Hematopoietic multipotent progenitor cell treated with erythropoietin and hydrocortisone succinate and interleukin-3 and kit ligand, for 17 days (in vitro differentiated cells): ENCODE measurements around the gene PPP2R1A.
"Not testable (repeated sequence)": the region's sequence is repeated elsewhere in the genome, so short reads cannot be mapped to it uniquely, and the experiment has no call there.

Source experiments
- DNase-seq: peaks from one replicate; pipeline ENCODE4 v3.0.0-alpha.2; 2015; ENCODE audit warnings: low spot score

The PPP2R1A gene

GRCh38 chr19:52200755-52201391, 11.0 kb downstream of the PPP2R1A start:
- DNase-seq = not testable (repeated sequence)

DNA sequence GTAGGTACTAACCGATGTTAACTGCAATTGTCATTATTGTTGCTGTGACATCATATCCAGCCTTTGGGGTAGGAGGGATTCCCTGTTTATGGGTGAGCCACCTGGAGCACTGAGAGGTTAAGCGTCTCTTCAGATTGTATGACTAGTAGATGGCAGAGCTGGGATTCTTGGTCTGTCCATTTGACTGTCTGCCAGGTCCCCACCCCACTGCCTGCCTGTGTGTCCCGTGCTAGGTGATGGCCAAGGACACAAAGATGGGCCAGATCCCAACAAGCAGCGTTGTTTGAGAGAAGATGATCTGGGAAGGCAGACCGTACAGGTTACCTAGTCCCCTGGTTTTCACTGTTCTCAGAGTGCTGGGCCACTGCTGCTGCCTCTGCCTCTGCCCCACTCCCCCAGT, 16.6 kb downstream of the PPP2R1A start:
- no peak for DNase-seq

DNA sequence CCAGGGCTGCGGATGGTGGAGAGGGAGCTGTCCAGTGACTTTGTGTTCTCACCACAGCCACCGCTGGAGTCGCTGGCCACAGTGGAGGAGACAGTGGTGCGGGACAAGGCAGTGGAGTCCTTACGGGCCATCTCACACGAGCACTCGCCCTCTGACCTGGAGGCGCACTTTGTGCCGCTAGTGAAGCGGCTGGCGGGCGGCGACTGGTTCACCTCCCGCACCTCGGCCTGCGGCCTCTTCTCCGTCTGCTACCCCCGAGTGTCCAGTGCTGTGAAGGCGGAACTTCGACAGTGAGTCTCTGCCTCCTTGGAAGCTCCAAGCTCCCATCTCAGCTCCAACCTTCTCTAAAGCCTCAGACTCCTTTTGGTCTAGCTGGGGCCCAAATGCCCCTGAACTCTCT, 21.4 kb downstream of the PPP2R1A start:
- no peak for DNase-seq

- no peak for DNase-seq
Observed at GRCh38 chr19:52211926-52212571, 22.2 kb downstream of the PPP2R1A start.

DNA sequence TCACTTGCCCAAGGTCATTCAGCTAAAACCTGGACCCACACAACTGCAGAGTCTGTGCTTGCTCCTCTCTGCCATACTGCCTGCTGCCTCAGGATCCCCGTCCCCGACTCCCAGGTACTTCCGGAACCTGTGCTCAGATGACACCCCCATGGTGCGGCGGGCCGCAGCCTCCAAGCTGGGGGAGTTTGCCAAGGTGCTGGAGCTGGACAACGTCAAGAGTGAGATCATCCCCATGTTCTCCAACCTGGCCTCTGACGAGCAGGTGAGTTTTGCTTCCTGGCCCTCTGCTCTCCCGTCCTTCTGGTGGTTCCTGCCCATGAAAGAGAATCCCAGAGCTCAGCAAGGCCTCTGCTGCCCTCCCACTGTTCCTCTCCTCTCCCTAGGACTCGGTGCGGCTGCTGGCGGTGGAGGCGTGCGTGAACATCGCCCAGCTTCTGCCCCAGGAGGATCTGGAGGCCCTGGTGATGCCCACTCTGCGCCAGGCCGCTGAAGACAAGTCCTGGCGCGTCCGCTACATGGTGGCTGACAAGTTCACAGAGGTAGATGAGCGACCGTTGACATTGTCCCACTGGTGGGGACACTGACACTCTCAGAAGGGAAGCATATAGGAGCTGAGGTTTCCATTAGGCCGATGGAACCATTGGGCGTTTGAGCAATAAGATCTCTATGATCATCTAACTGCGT, 22.9 kb downstream of the PPP2R1A start:
- no peak for DNase-seq

DNA sequence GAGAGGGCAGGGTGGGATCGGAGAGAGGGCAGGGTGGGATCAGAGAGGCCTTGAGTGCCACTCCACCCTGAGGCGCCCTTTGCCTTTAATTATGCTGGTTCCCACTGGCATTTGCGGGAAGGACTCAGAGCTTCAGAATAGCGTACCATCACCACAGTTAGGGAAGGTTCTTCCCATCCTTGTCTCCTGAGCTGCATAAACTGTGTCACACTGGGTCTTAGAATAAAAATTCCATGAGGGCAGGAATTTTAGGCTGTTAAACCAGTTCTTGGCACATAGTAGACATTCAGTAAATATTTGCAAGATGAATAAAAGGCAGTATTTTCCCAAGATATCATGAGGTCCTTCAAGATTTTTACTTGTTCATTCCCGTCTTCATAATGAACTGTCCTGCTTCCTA, 24.4 kb downstream of the PPP2R1A start:
- no peak for DNase-seq

- DNase-seq = no peak
Observed at GRCh38 chr19:52216401-52216800, 26.5 kb downstream of the PPP2R1A start.

DNA sequence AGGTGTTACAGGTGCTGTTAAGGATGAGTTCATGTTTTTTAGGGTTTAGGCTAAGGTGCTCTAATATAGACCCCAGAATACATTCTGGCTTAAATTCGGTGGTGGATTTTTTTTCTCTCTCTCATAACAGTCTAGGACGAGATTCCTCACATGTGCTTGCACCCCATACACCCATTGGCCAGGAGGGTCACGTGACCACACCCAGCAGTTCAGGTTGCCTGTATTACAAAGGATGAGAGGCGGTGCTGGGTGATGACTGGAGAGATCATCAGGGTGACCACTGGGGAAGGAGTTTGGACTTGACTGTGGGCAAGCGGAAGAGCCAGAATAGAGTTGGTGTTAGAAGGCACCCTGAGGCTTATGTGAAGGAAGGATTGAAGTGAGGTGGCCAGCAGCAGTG, 27.7 kb downstream of the PPP2R1A start:
- DNase-seq = no peak

GRCh38 chr19:52219611-52220010, 29.8 kb downstream of the PPP2R1A start:
- DNase-seq = no peak

DNA sequence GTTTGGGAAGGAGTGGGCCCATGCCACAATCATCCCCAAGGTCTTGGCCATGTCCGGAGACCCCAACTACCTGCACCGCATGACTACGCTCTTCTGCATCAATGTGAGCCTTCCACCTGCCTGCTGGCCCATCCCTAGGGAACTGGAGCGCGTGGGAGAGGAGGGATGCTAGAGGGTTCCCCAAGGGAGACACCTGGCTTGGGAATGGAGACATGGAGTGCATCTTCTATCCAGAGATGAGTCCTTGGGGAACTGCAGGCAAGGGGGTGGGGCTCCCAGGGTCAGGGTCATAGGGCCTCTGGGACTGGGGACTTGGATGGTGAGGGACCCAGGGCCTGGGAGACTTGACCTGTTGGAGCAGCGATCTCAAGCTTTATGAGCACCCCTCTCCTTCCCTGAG, 31.2 kb downstream of the PPP2R1A start:
- DNase-seq = no peak

DNA sequence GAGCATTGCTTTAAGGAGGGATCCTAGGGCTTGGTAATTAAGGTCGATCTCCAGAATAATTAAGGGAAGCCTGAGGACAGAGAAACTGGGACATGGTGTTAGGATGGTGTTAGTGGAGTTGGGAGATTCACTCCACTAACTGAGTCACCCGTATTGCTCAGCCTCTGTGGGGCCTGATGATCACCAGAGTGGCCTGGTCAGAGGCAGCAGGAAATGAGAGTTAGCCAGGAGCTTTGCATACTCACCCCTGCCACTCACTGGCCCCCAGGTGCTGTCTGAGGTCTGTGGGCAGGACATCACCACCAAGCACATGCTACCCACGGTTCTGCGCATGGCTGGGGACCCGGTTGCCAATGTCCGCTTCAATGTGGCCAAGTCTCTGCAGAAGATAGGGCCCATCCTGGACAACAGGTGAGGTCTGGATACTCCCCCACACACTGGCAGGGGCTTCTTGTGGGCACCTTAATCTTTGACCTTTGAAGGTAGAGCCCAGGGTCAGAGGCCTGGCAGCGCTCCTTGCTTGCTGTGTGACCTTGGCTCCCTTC, 32.1 kb downstream of the PPP2R1A start:
- DNase-seq = no peak

DNA sequence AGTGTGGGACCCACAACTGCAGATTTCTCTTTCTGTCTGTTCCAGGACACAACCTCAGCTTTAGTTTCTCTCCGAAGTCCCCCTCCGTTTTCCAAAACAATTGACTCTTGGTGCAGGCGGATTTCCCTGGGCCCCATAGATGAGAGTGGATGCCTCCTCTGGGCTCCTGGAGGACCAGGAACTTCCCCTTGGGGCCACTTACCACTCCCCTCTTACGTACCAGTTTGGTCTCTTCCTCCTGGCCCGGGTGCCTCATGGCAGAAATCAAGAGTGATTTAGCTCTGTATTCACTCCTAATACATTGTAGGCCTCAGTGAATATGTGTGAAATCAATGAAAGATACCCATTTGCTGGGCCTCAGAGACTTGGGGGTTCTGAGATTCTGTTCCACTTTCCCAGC, 34.4 kb downstream of the PPP2R1A start:
- DNase-seq = no peak

DNA sequence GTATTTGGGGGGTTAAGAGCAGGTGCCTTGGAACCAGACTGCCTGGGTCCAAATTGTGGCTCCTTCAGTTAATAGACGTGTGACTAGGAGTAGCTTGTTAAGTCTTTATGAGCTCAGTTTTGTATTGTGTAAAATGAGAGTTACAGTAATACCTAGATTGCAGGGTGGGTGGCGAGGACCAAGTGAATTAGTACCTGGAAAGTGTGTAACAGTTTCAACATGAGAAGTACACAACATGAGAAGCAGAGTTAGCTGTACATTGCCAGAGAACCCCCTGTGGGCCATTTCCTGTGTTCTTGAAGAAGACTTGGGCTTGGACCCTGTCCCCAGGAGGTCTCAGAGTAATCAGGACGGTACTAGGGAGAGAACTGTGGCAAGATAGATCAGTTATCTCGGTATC, 36.8 kb downstream of the PPP2R1A start:
- DNase-seq = no peak

DNA sequence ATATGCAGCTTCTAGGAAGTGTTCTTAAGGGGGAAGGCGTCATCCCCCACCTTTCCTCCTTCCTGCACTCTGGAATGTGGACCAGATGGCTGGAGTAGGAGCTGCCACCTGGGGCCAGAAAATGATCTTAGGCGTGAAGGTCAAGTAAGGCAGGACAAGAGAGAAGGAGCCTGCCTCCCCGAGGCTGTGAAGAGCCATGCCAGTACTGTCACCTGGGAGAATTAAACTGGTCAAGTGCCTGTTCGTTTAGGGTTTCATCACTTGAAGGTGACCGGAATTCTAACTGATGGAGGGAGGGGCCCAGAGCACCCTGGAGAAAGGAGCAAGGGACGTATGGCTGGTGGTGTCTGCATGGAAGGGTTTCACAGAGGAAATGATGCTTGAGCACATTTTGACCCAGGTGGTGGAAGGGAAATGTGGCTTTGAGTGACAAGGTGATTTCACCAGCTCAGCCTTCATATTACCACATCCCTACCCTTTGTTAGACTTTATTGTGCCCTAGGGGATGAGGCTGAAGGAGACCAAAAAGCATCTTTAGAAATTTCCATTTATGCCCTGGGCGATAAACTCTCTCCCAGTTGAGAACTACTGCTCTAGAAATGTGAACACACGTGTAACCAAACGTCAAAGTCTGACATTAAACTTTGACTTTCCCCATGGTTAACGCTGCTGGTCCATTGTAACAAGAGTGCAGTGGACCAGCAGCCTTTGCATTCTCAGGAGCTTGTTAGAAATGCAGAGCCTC, 37.5 kb downstream of the PPP2R1A start:
- DNase-seq = no peak

GRCh38 chr19:52227980-52228379, 38.1 kb downstream of the PPP2R1A start:
- DNase-seq = no peak

DNA sequence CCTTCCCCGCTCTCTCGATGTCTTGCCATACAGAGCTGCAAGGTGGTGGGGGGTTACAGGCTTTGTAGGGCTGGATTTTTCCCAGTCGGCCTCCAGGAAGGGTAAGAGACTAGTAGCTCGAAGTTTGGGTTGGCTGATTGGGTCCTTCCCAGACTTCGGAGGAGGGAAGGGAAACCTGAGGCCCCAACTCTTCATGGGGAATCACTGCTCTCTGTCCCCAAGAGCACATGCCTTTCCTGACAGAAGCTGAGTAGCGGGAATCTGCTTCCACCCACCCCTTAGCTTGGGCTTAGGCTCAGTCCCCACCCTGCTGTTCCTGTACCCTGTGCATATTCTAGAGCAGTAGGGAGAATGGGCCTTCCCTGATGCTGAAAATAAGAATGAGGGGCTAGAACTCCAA, 39.7 kb downstream of the PPP2R1A start:
- DNase-seq = no peak

DNA sequence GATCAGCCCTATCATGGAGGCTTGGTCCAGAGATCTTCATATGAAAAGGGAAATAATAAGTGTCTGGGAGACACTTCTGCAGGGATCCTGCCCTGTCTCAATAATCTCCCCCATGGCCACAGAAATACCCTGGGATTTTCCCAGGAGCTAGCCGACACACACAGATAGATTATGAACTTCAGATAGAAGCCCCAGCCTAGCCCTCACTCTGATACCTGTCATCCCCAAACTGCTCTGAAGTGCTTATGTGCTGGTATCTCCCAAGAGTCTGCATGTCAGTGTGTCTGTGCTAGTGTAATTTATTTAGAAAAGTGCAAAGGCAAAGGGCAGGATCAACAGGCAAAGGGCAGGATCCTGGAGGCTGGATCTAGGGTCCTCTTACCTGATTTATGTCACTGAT, 40.8 kb downstream of the PPP2R1A start:
- no peak for DNase-seq

DNA sequence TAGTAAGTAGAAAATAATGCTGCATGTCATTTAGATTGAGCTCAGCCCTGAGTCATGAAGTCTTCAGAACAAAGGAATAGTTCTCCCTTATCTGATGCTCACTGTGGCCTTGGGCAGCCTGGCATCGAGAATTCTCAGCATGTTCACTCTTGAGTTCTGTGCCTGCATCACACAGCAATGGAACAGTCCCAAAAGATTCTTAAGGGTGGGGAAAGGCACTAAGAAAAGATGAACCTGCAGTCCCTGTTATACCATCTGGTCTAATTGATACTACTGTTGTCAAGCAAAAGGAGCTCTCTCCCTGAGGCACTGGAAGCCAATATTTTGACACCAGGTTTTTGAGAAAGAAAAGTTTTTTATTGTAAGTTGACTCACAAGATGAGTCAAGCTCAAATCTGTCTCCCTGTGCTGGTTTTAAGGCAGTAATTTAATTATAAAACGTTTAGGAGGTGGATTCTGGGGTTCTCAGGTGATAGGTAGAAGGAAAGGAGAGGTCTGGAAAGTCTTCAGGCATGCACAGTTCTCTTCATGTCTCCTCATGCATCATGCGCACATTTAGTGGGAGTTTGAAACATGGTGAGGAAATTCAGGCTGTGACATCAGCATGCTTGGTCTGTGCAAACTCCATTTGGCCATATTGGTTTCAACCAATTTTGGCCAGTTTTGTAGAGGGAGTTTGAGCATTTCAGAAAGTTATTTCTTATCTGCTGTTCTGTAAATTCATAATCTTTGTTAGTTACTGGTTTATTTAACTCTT, 41.5 kb downstream of the PPP2R1A start:
- DNase-seq = no peak

- no peak for DNase-seq
Observed at GRCh38 chr19:52234406-52234805, 44.6 kb downstream of the PPP2R1A start.

- DNase-seq = no peak
Observed at GRCh38 chr19:52237197-52237596, 47.3 kb downstream of the PPP2R1A start.

DNA sequence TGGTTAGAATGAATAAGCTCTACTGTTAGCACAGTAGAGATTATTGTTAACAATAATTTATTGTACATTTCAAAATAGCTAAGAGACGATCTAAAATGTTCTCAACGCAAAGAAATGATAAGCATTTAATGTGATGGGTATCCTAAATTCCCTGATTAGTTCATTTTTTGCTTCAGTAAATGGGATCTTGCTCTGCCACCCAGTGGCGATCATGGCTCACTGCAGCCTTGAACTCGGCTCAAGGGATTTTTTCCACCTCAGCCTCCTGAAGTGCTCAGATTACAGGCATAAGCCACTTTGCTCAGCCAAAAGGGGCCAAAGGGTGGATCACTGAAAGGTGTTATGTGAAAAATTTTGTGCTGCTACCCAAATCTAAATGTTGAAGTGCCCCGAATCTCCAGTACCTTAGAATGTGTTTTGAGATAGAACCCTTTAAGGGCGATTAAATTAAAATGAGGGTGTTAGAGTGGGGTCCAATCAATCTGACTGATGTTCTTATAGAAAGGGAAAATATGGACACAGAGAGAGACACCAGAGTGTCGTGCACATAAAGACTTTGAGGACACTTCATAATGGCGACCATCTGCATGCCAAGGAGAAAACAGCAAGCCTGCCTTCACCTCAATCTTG, 48.0 kb downstream of the PPP2R1A start:
- DNase-seq = peak; percentile 61
